NB4 (cell line): ENCODE measurements around the gene S1PR1.

Experiments
- POLR2A ChIP-seq: IDR thresholded peaks from 2 replicates; pipeline ENCODE4 v1.6.1; 2011; ENCODE audit warnings: mild to moderate bottlenecking; ENCODE audit not compliant: insufficient read length; ENCODE audit errors: extremely low read depth
- TF ChIP-seq, protein P1 (sequence below): IDR thresholded peaks from one replicate; pipeline ENCODE4 v1.5.1; 2012; ENCODE audit warnings: low read depth, low read length
- TF ChIP-seq, protein P2 (sequence below): IDR thresholded peaks from 2 replicates; pipeline ENCODE4 v1.6.1; 2011; ENCODE audit warnings: low read depth, low read length

DNA sequence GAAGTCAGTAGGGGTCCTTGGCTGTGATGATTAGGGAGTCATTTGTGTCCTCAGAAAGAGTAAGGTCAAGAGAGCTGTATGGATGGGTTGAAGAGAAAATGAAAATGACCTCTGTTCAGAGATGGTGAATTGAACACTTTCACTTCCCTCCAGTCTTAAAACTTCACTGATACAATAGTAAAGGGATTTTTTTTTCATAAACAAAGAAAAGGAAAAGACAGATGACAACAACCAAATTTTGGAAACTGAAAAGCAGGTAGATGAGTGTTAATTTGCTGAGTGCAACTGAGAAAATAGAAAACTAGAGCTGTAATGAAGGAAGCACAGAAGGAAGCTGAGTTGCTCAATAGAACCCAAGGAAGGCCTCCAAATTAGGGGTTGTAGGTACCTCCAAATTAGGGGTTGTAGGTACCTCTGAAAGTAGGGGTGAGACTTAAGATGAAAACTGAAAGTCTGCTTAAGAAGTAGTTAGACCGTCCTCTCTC, 14.8 kb upstream of the S1PR1 start:
- TF ChIP-seq, protein P1, sequence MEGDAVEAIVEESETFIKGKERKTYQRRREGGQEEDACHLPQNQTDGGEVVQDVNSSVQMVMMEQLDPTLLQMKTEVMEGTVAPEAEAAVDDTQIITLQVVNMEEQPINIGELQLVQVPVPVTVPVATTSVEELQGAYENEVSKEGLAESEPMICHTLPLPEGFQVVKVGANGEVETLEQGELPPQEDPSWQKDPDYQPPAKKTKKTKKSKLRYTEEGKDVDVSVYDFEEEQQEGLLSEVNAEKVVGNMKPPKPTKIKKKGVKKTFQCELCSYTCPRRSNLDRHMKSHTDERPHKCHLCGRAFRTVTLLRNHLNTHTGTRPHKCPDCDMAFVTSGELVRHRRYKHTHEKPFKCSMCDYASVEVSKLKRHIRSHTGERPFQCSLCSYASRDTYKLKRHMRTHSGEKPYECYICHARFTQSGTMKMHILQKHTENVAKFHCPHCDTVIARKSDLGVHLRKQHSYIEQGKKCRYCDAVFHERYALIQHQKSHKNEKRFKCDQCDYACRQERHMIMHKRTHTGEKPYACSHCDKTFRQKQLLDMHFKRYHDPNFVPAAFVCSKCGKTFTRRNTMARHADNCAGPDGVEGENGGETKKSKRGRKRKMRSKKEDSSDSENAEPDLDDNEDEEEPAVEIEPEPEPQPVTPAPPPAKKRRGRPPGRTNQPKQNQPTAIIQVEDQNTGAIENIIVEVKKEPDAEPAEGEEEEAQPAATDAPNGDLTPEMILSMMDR = no peak
- TF ChIP-seq POLR2A = no peak
- TF ChIP-seq, protein P2, sequence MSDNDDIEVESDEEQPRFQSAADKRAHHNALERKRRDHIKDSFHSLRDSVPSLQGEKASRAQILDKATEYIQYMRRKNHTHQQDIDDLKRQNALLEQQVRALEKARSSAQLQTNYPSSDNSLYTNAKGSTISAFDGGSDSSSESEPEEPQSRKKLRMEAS = no peak
